H1 (cell line): ENCODE data around the gene RAPH1. TPM values are rescaled to one million over a fixed set of nuclear protein-coding genes. Genes with fewer than 3 reads are reported as not detected.

Source experiments
- ASH2L ChIP-seq: fragments of 200-600, 300-600 bp; sonication (generic); IDR thresholded peaks from one replicate; pipeline ENCODE4 v1.7.1; 2017; ENCODE audit warnings: low read length
- MAFK ChIP-seq: IDR thresholded peaks from 2 replicates; pipeline ENCODE4 v1.6.1; 2012; ENCODE audit warnings: low read depth, mild to moderate bottlenecking, improper control_type of control experiment, low read length
- RAD21 ChIP-seq, 2 experiments: IDR thresholded peaks in 1 of 2; conservative IDR thresholded peaks in 1 of 2; 2 replicates each; pipeline ENCODE4 v1.6.1; 2011; ENCODE audit warnings: low read depth in 2 of 2, low read length in 2 of 2, improper control_type of control experiment in 1 of 2, inconsistent platforms in 1 of 2, mild to moderate bottlenecking in 1 of 2, moderate library complexity in 1 of 2
- RNF2 ChIP-seq: fragments of 200-900, 300-1000 bp; sonication (generic); IDR thresholded peaks from 2 replicates; pipeline ENCODE4 v1.7.1; 2016; ENCODE audit warnings: borderline replicate concordance, low read depth, mild to moderate bottlenecking, antibody characterized with exemption, low read length; ENCODE audit not compliant: poor library complexity, severe bottlenecking; ENCODE audit errors: missing control alignments
- SP1 ChIP-seq: IDR thresholded peaks from 2 replicates; pipeline ENCODE4 v1.6.1; 2011; ENCODE audit warnings: low read depth, low read length
- YY1 ChIP-seq: IDR thresholded peaks from 2 replicates; pipeline ENCODE4 v1.6.1; 2011; ENCODE audit warnings: low read depth, mild to moderate bottlenecking, low read length
- polyA plus RNA-seq, 7 experiments: library from polyadenylated mRNA; depleted of rRNA in 3 of 7; stranded (reverse) in 5 of 7; unstranded in 2 of 7; fragments of >200 nt in 5 of 7; fragments of 200-250 nt in 2 of 7; gene quantifications; 1 replicate in 5 of 7; 2 replicates in 1 of 7; 4 replicates in 1 of 7; pipeline versions ENCODE4 v1.2.1 to v1.2.3, GENCODE V29; 2011 to 2013; ENCODE audit warnings: missing spikeins in 2 of 7, mixed read lengths in 2 of 7
- total RNA-seq: library from RNA; stranded (reverse); fragmentation: NEBNext Ultra II Directional; extraction: Animal tissue kit (Norgen Biotek cat#: 25700); gene quantifications from 2 replicates; pipeline ENCODE4 v1.2.1, GENCODE V29; 2021

Gene RAPH1
- total and polyA plus RNA-seq, 2 of the 8 experiments (the other 6 are each of a cell fraction or from before 2014, with no cell fraction given), result 3.8 to 27.4 TPM

GRCh38 chr2:203396667-203397066, 138.4 kb downstream of the RAPH1 start (continued):
- TF ChIP-seq RAD21 (IDR thresholded peaks at IDR 0.05 in 1 of 2, conservative IDR thresholded peaks at IDR 0.05 in 1 of 2; ENCODE audit: low read depth in 2 of 2, low read length in 2 of 2) (peak; percentile 62), SP1 (0 out of 2 replicates have a peak, but pooled peaks have one; percentile 13), RNF2 (no peak), YY1 (peak; percentile 49; the same call in 1 of the 2 replicates), ASH2L (peak; percentile 20), MAFK (0 out of 2 replicates have a peak, but pooled peaks have one; percentile 17)
